Measurements from ENCODE around the gene MRPL4. TPM values are rescaled to one million over a fixed set of nuclear protein-coding genes. Genes with fewer than 3 reads are reported as not detected.

The MRPL4 gene
- total RNA-seq, 1 donor from 2014 or later = 13.6 TPM

Small RNA genes within 50 kb of the gene (small RNA-seq; reads per million reads assigned to genes)
- gene AC011511.1 (ENCODE audit: low replicate concordance) = not detected
- not detected for gene MIR4322 (ENCODE audit: low replicate concordance)

Other genes with a start within 250 kb of the MRPL4 start
- gene COL5A3, start 241.7 kb upstream of the MRPL4 start, total RNA-seq = 51.3 TPM
- not detected for gene RDH8, start 238.7 kb upstream of the MRPL4 start, total RNA-seq
- gene SHFL, start 165.9 kb upstream of the MRPL4 start, total RNA-seq = 9.6 TPM
- gene ANGPTL6, start 149.5 kb upstream of the MRPL4 start, total RNA-seq = 0.99 TPM
- 15.7 TPM for gene PPAN, start 145.9 kb upstream of the MRPL4 start, total RNA-seq
- 3.0 TPM for gene P2RY11, start 140.5 kb upstream of the MRPL4 start, total RNA-seq
- gene EIF3G, start 132.3 kb upstream of the MRPL4 start, total RNA-seq = 151 TPM
- 43.0 TPM for gene DNMT1, start 57.3 kb upstream of the MRPL4 start, total RNA-seq
- gene S1PR2, start 20.9 kb upstream of the MRPL4 start, total RNA-seq = 12.6 TPM
- 11.3 TPM for gene ICAM1, start 18.9 kb downstream of the MRPL4 start, total RNA-seq
- 1.1 TPM for gene ICAM4, start 34.7 kb downstream of the MRPL4 start, total RNA-seq
- 0.10 TPM for gene ICAM5, start 37.7 kb downstream of the MRPL4 start, total RNA-seq
- gene ZGLP1, start 57.6 kb downstream of the MRPL4 start, total RNA-seq = 1.3 TPM
- 7.1 TPM for gene FDX2, start 63.8 kb downstream of the MRPL4 start, total RNA-seq
- gene RAVER1, start 81.3 kb downstream of the MRPL4 start, total RNA-seq = 6.4 TPM
- gene ICAM3, start 87.4 kb downstream of the MRPL4 start, total RNA-seq = 9.4 TPM
- 63.6 TPM for gene TYK2, start 128.4 kb downstream of the MRPL4 start, total RNA-seq
- gene CDC37, start 151.3 kb downstream of the MRPL4 start, total RNA-seq = 80.6 TPM
- 2.4 TPM for gene PDE4A, start 168.3 kb downstream of the MRPL4 start, total RNA-seq